Glomerular visceral epithelial cell (primary cell): ENCODE measurements around the gene NEUROD2.

ENCODE experiments used
- DNase-seq: peaks from one replicate; pipeline ENCODE4 v3.0.0-alpha.2; 2016; ENCODE audit errors: extremely low spot score

NEUROD2 gene

DNA sequence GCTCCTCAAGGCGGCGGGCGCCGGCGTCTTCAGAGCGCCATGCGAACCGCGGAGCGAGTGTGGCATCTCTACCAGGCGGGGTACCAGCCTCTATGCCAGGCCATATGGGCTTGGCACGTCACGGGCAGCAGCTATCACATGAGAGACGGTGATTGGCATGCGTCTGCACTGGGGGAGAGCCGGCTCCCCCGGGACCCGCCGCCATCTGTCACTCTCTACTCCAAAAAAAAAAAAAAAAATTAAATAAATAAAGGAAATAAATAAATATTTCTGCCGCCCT, at the start of gene NEUROD2:
Gene NEUROD2 (minus strand): TSS at position 70 of the 280 bp plus-strand sequence. CDS start 1,321 bp downstream, outside the sequence.
- no peak for DNase-seq

DNA sequence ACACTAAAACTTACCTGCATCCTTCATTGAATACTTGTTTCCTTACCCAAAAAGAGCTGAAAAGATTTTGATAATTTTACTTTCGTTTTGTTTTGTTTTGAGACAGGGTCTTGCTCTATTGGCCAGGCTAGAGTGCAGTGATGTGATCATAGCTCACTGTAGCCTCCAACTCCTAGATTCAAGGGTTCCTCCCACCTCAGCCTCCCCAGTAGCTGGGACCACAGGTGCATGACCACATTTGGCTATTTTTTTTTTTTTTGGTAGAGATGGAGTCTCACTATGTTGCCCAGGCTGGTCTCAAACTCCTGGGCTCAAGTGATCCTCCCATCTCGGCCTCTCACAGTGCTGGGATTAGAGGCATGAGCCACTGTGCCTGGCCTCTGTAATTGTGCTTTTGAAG, 47.4 kb upstream of the NEUROD2 start:
- no peak for DNase-seq

GRCh38 chr17:39653662-39654331, 46.1 kb upstream of the NEUROD2 start:
- DNase-seq, result peak; percentile 52

- no peak for DNase-seq
Measured at GRCh38 chr17:39653316-39653661, 45.6 kb upstream of the NEUROD2 start.

DNA sequence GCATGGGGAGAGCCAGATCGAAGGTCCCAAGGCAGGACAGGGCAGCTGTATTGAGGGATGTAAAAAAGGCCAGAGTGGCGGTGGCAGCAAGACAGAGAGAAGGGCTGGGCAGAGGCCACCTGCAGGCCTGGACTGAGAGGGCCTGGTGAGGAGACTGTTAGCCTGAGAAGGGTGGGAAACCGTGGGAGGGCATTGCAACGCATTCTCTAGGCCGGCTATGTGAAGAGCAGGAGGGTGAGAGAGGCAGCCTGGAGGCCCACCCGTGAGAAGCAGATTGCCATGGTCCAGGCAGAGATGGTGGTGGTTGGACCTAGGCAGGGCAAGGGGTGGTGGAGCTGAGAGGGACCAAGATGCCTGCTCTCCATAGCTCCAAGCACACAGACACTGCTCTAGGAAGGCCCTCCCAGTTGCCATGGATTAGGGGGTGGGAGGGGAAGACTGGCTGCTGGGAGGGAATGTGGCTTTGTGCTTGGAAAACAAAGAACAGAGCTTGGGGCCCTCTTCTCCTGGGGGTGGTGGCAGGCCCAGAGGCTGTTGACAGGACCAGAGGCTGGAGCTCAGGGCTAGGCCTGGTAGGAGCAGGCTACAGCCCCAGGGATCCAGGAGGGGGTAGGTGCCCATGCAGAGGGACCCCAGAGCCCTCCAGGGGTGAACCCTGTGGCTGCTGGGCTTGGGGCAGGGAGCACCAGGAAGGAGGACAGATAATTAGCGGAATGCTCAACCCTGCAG, 45.0 kb upstream of the NEUROD2 start:
- DNase-seq, result no peak

GRCh38 chr17:39651923-39652586, 44.3 kb upstream of the NEUROD2 start:
- DNase-seq, result no peak

DNA sequence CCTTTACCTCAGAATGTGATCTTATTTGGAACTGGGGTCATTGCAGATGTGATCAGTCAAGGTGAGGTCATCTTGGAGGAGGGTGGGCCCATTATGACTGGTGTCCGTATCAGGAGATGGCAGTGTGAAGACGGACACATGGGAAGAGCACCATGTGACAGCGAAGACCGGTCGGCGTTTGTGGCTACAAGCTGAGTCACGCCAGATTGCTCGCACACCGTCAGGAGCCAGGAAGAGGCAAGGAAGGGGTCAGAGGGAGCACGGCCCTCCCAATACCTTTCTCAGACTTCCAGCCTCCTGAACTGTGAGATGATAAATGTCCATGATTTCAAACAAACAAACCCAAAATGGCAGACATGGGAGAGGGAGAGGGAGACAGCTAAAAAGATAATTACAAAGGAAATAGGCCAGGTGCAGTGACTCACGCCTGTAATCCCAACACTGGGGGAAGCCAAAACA, 42.4 kb upstream of the NEUROD2 start:
- no peak for DNase-seq

DNA sequence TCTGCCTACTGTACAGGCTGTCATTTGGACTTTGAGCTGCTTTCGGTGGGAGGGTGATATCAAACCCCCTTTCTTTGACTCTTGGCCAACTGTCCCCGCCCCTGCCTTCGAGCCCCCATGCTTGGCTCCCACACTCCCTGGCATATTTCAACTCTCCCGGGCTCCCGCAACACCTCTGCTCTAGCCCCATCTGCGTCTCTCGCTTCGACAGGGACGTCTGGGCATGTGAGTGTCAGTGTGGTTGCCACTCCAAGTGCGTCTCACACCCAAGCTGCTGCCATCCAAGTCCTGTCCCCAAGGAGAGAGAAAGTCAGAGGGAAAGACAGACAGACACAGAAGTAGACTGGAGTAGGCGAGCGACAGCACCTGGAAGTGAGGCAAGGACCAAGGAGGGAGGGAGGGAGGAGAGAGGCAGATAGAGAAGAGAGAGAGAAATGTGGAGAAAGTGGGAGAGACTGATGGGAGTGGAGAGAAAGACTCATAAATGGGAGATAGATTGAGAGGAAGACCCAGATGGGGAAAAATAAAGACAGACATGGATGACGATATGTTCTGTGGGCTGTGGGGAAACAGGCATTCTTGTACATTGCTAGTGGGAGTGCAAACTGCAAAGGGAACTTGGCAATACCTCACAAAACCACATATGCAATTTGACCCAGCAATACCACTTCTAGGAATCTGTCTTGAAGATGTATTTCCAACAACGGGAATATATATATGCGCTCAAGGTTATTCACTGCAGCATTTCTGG, 41.1 kb upstream of the NEUROD2 start:
- DNase-seq, result no peak

- no peak for DNase-seq
Measured at GRCh38 chr17:39647256-39647655, 39.5 kb upstream of the NEUROD2 start.

GRCh38 chr17:39643271-39643670, 35.6 kb upstream of the NEUROD2 start:
- DNase-seq, result peak; percentile 33

- DNase-seq, result no peak
Measured at GRCh38 chr17:39642291-39643074, 34.8 kb upstream of the NEUROD2 start.

- no peak for DNase-seq
Measured at GRCh38 chr17:39641883-39642282, 34.2 kb upstream of the NEUROD2 start.

DNA sequence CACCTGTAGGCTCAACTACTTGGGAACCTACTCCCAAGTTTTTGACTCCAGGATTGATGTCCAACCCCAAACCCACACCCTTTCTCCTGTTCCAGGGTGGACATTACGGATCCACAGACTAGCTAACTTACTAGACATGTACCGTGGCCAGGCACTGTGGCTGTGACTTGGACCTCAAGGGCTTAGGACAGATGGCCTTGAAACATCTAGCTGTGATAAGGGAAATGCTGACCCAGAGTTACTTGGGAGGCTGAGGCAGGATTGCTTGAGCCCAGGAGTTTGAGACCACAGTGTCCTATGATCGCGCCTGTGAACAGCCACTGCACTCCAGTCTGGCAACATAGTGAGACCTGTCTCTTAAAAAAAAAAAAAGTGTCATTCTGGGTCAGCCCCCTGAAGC, 33.4 kb upstream of the NEUROD2 start:
- DNase-seq, result no peak

- DNase-seq, result peak; percentile 27
Measured at GRCh38 chr17:39640591-39641031, 32.9 kb upstream of the NEUROD2 start.

- DNase-seq, result no peak
Measured at GRCh38 chr17:39639566-39640458, 32.1 kb upstream of the NEUROD2 start.

DNA sequence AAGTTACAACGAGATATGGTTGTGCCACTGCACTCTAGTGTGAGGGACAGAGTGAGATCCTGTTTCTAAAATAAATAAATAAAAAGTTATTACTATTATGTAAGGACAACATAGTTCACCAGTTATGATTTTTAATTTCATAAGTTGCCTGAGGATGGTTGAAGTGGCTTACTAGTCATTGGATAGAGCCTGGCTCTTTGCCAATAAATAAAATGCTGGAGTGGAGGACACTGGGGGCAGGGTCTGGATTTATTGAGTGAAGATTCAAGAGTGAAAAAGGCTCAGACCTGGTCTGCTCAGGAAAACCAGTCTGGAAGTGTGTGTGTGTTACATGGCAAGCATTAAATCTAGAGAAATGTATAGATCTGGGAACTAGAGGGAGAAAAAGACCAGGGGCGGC, 31.3 kb upstream of the NEUROD2 start:
- DNase-seq, result no peak

- DNase-seq, result no peak
Measured at GRCh38 chr17:39638317-39638716, 30.6 kb upstream of the NEUROD2 start.

- DNase-seq, result peak; percentile 87
Measured at GRCh38 chr17:39636927-39637736, 29.4 kb upstream of the NEUROD2 start, which contains the start of gene STARD3. Gene STARD3, plus strand, starts transcription at chr17:39637144. Its CDS starts 16,388 bp downstream, at chr17:39653532.

DNA sequence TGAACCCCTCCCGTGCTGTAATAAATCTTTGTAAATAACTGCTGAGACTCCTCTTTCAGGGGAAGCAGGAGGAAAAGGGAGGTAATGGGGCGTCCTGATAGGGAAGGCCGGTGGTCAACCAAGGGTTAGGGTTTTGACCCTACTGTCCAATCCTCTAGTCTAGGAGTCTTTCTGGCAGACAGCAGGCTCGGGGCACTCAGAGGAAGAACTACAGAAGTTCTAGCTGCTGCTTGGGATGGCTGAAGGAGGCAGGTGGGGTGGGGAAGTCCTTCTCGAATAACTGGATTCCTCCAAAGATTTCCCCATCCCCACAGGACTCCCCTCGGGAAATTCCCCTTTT, 28.8 kb upstream of the NEUROD2 start:
- DNase-seq, result no peak
